Measurements from ENCODE around the gene DACH2. TPM values are rescaled to one million over a fixed set of nuclear protein-coding genes. Genes with fewer than 3 reads are reported as not detected.

DACH2 gene
- total RNA-seq, 1 donor from 2014 or later: 0.26 TPM

Other genes starting within 250 kb of the DACH2 start
- gene CHM, start 100.9 kb upstream of the DACH2 start, total RNA-seq: 13.7 and 15.6 TPM in 2 replicates